SK-N-SH (cell line): Measurements from ENCODE around the gene MEF2C. TPM values are rescaled to one million over a fixed set of nuclear protein-coding genes. Genes with fewer than 3 reads are reported as not detected.

Source experiments
- CTCF ChIA-PET: fragments of 300-600, 350-600 bp; formaldehyde crosslinking; extraction: SDS; loops from one replicate; lab custom pipeline; 2021; lab: Yijun Ruan, JAX
- POLR2A ChIA-PET: fragments of 350-600 bp; sonication (Branson Sonifier 250); formaldehyde crosslinking; extraction: SDS; loops from one replicate; lab custom pipeline; 2020; ENCODE audit warnings: antibody characterized with exemption, inconsistent platforms; lab: Yijun Ruan, JAX
- DNase-seq: peaks from one replicate; pipeline ENCODE4 v3.0.0; 2012
- H2AFZ ChIP-seq: fragments of 200-600 bp; sonication (generic); 2 replicates; pipeline ENCODE4 v1.8.1; 2016; ENCODE audit warnings: antibody characterized with exemption, mild to moderate bottlenecking, low read depth
- H3F3A ChIP-seq: fragments of 200-600 bp; sonication (generic); replicated peaks from 2 replicates; pipeline ENCODE3; 2016; ENCODE audit warnings: antibody characterized with exemption, mild to moderate bottlenecking; ENCODE audit not compliant: insufficient read depth
- H3K27ac ChIP-seq, 2 experiments: fragments of 200-500 bp in 1 of 2; fragments of 200-600 bp in 1 of 2; sonication (Bioruptor generic) in 1 of 2; sonication (generic), shearing (Covaris generic) in 1 of 2; 2 replicates each; pipeline versions ENCODE4 v1.5.1 to v1.6.1; 2014 to 2016; ENCODE audit warnings: low read depth in 2 of 2, inconsistent platforms in 1 of 2, low read length in 1 of 2, mild to moderate bottlenecking in 1 of 2, mixed read lengths in 1 of 2
- H3K27me3 ChIP-seq: fragments of 200-600 bp; sonication (generic), shearing (Covaris generic); 2 replicates; pipeline ENCODE4 v1.6.1; 2016; ENCODE audit warnings: mixed run types; ENCODE audit not compliant: insufficient read depth
- H3K36me3 ChIP-seq, 2 experiments: fragments of 200-500 bp in 1 of 2; fragments of 200-600 bp in 1 of 2; sonication (Bioruptor generic) in 1 of 2; sonication (generic) in 1 of 2; replicated peaks in 1 of 2; 2 replicates each; pipeline versions ENCODE3 to v1.5.1; 2014 to 2016; ENCODE audit warnings: low read length in 1 of 2, mild to moderate bottlenecking in 1 of 2; ENCODE audit not compliant: insufficient read depth in 2 of 2, control insufficient read depth in 1 of 2
- H3K4me1 ChIP-seq, 2 experiments: fragments of 200-500 bp in 1 of 2; fragments of 200-600 bp in 1 of 2; sonication (Bioruptor generic) in 1 of 2; sonication (generic), shearing (Covaris generic) in 1 of 2; 2 replicates each; pipeline versions ENCODE4 v1.5.1 to v1.6.1; 2014 to 2016; ENCODE audit warnings: low read depth in 1 of 2, low read length in 1 of 2, mixed run types in 1 of 2; ENCODE audit not compliant: insufficient read depth in 2 of 2, control insufficient read depth in 1 of 2
- H3K4me2 ChIP-seq: fragments of 200-600 bp; sonication (generic), shearing (Covaris generic); 2 replicates; pipeline ENCODE4 v1.6.1; 2017; ENCODE audit warnings: mixed run types
- H3K4me3 ChIP-seq, 2 experiments: fragments of 200-500 bp in 1 of 2; fragments of 200-600 bp in 1 of 2; sonication (Bioruptor generic) in 1 of 2; sonication (generic), shearing (Covaris generic) in 1 of 2; 2 replicates each; pipeline versions ENCODE4 v1.5.1 to v1.8.1; 2014 to 2016; ENCODE audit warnings: low read depth in 2 of 2, inconsistent platforms in 1 of 2, low read length in 1 of 2, mild to moderate bottlenecking in 1 of 2, mixed read lengths in 1 of 2, moderate library complexity in 1 of 2
- H3K79me2 ChIP-seq: fragments of 200-600 bp; sonication (generic); 2 replicates; pipeline ENCODE4 v1.8.1; 2017; ENCODE audit warnings: mild to moderate bottlenecking; ENCODE audit not compliant: insufficient read depth
- H3K9ac ChIP-seq: fragments of 200-600 bp; sonication (generic); 2 replicates; pipeline ENCODE4 v1.6.1; 2017; ENCODE audit warnings: mixed run types
- H3K9me2 ChIP-seq: fragments of 200-600 bp; sonication (generic); 2 replicates; pipeline ENCODE4 v1.6.1; 2017; ENCODE audit warnings: mixed run types
- H3K9me3 ChIP-seq: fragments of 200-600 bp; sonication (generic); 2 replicates; pipeline ENCODE4 v1.6.1; 2017; ENCODE audit warnings: mixed run types, mild to moderate bottlenecking, moderate library complexity
- H4K20me1 ChIP-seq: fragments of 200-600 bp; sonication (generic); 2 replicates; pipeline ENCODE4 v1.6.1; 2017; ENCODE audit warnings: mild to moderate bottlenecking, mixed run types; ENCODE audit not compliant: insufficient read depth
- ELF1 ChIP-seq: IDR thresholded peaks from 2 replicates; pipeline ENCODE4 v1.4.0; 2012
- EP300 ChIP-seq, 2 experiments: IDR thresholded peaks; 2 replicates each; pipeline versions ENCODE4 v1.4.0 to v1.6.1; 2012; ENCODE audit warnings: borderline replicate concordance in 1 of 2, low read depth in 1 of 2, low read length in 1 of 2
- EZH2phosphoT487 ChIP-seq: fragments of 200-600 bp; sonication (generic); IDR thresholded peaks from 2 replicates; pipeline ENCODE4 v1.6.1; 2017; ENCODE audit warnings: low read depth, mixed run types, mild to moderate bottlenecking, antibody characterized with exemption, moderate library complexity, borderline replicate concordance
- FOSL2 ChIP-seq: IDR thresholded peaks from 2 replicates; pipeline ENCODE4 v1.4.0; 2012; ENCODE audit warnings: low read depth, mild to moderate bottlenecking, moderate library complexity, borderline replicate concordance
- FOXJ3 ChIP-seq: sonication (generic); formaldehyde crosslinking; IDR thresholded peaks from 2 replicates; pipeline ENCODE4 v1.5.1; 2020; ENCODE audit warnings: mild to moderate bottlenecking, missing genetic modification reagents
- GABPA ChIP-seq: IDR thresholded peaks from 2 replicates; pipeline ENCODE4 v1.4.0; 2012; ENCODE audit warnings: low read depth, mild to moderate bottlenecking
- GATA2 ChIP-seq: sonication (generic); formaldehyde crosslinking; IDR thresholded peaks from 2 replicates; pipeline ENCODE4 v1.5.0; 2020; ENCODE audit warnings: mild to moderate bottlenecking, missing genetic modification reagents
- JUND ChIP-seq: IDR thresholded peaks from 2 replicates; pipeline ENCODE4 v1.4.0; 2012
- RAD21 ChIP-seq: IDR thresholded peaks from 2 replicates; pipeline ENCODE4 v1.6.1; 2012; ENCODE audit warnings: mild to moderate bottlenecking, low read length
- RXRA ChIP-seq: IDR thresholded peaks from 2 replicates; pipeline ENCODE4 v1.4.0; 2012; ENCODE audit warnings: low read depth, mild to moderate bottlenecking, borderline replicate concordance
- SIN3A ChIP-seq: IDR thresholded peaks from 2 replicates; pipeline ENCODE4 v1.6.1; 2012; ENCODE audit warnings: low read depth, mild to moderate bottlenecking, low read length, moderate library complexity, borderline replicate concordance
- SMC3 ChIP-seq: IDR thresholded peaks from 2 replicates; pipeline ENCODE4 v1.6.1; 2012; ENCODE audit warnings: low read depth, low read length, improper control_type of control experiment
- TEAD4 ChIP-seq: IDR thresholded peaks from 2 replicates; pipeline ENCODE4 v1.4.0; 2012; ENCODE audit warnings: mild to moderate bottlenecking, borderline replicate concordance; ENCODE audit not compliant: insufficient read depth
- YY1 ChIP-seq: IDR thresholded peaks from 2 replicates; pipeline ENCODE4 v1.4.0; 2012; ENCODE audit warnings: low read depth, mild to moderate bottlenecking
- WGBS: methylation state at CpG from one replicate; pipeline ENCODE4 v1.1.6; 2017; ENCODE audit warnings: low lambda C conversion rate; 5-methylcytosine and 5-hydroxymethylcytosine counted together
- polyA plus RNA-seq, 3 experiments: library from polyadenylated mRNA; depleted of rRNA; stranded (reverse); fragments of >200 nt; gene quantifications; 2 replicates each; pipeline ENCODE4 v1.2.3, GENCODE V29; 2012
- TF ChIP-seq, protein P1 (sequence below): fragments of 200-600 bp; sonication (generic); IDR thresholded peaks from 2 replicates; pipeline ENCODE4 v1.6.1; 2017; ENCODE audit warnings: antibody characterized with exemption, mild to moderate bottlenecking, moderate library complexity
- TF ChIP-seq, protein P2 (sequence below): fragments of 150-350 bp; IDR thresholded peaks from 2 replicates; pipeline ENCODE4 v1.6.1; 2017; ENCODE audit warnings: antibody characterized with exemption, low read length, low read depth, borderline replicate concordance
- TF ChIP-seq, protein P3 (sequence below): IDR thresholded peaks from 2 replicates; pipeline ENCODE4 v1.4.0; 2012; ENCODE audit warnings: low read depth
- TF ChIP-seq, protein P4 (sequence below): IDR thresholded peaks from 2 replicates; pipeline ENCODE4 v1.6.1; 2012; ENCODE audit warnings: mild to moderate bottlenecking, low read depth, low read length, moderate library complexity
- TF ChIP-seq, protein P5 (sequence below): fragments of 150-350 bp; IDR thresholded peaks from 2 replicates; pipeline ENCODE4 v1.6.1; 2016; ENCODE audit warnings: mild to moderate bottlenecking, low read depth, low read length
- TF ChIP-seq, protein P6 (sequence below): IDR thresholded peaks from 2 replicates; pipeline ENCODE4 v1.4.0; 2012; ENCODE audit warnings: low read depth, borderline replicate concordance

MEF2C gene
- polyA plus RNA-seq, 1 of the 3 experiments (the other 2 are of a cell fraction): 1.2 TPM

DNA sequence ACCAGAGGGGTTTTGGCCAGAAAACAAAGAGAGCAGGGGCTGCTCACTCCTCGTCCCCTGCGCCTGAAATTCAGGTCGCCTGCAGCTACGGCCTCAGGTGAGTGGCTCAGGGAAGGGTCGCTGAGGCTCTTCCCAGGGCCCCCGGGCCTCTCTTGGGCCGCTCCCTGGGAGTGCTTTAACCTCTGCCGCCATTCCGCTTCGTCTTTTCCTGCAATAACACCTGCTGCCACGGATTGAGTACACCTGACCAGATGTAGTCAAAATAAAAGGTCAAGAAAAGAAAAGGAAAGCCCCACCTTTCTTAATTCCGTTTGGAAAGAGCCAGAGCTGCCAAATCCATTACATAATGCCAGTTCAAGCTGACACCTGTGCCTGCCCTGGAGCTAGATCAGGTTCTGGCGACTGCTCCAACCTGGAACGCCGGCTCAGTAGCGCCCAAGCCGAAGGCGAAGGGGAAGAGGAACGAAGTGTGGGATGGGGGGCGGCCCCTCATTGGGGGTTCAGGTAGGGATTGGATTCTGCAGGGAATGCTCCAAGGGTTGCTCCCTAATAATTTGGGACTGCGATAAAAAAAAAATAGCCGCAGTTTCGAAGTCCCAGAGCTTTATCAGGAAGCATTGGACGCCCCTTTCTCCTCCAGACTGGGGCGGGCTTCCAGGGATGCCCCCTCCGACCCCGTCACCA is 193.9 kb downstream of the MEF2C start:
- CTCF ChIA-PET: interaction anchor here (1.0 to 5.9 kb wide), 10 partner anchors 8 to 1744 kb away, joined by 3 to 83 read pairs (median 7); no protein-coding TSS in a partner anchor
- Histone ChIP-seq H3K9ac (no peak overlapping the region), H2AFZ (no peak overlapping the region), H3K27me3 (peaks cover 96% of the 10 kb centered on the region), H3K9me3 (no peaks in the 10 kb centered on the region), H3K9me2 (no peaks in the 10 kb centered on the region), H3K4me1 (peaks cover 5 to 14% of the 10 kb centered on the region in 2 experiments; a peak in 1 of 4 replicates), H3K4me3 (no peak overlapping the region), H3K36me3 (no peaks in the 10 kb centered on the region), H3K27ac (no peak overlapping the region), H3F3A (no peaks in the 10 kb centered on the region), H3K79me2 (no peaks in the 10 kb centered on the region), H4K20me1 (no peaks in the 10 kb centered on the region), H3K4me2 (no peak overlapping the region)
- 23% methylated on average over 18 of the region's 27 CpGs for WGBS
- POLR2A ChIA-PET: no interaction called here
- TF ChIP-seq, protein P1, sequence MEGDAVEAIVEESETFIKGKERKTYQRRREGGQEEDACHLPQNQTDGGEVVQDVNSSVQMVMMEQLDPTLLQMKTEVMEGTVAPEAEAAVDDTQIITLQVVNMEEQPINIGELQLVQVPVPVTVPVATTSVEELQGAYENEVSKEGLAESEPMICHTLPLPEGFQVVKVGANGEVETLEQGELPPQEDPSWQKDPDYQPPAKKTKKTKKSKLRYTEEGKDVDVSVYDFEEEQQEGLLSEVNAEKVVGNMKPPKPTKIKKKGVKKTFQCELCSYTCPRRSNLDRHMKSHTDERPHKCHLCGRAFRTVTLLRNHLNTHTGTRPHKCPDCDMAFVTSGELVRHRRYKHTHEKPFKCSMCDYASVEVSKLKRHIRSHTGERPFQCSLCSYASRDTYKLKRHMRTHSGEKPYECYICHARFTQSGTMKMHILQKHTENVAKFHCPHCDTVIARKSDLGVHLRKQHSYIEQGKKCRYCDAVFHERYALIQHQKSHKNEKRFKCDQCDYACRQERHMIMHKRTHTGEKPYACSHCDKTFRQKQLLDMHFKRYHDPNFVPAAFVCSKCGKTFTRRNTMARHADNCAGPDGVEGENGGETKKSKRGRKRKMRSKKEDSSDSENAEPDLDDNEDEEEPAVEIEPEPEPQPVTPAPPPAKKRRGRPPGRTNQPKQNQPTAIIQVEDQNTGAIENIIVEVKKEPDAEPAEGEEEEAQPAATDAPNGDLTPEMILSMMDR: no peak
- TF ChIP-seq RAD21 (no peak), FOXJ3 (CRISPR knock-in tag) (no peak), SIN3A (no peak), EZH2phosphoT487 (no peak), EP300 (IDR thresholded peaks at IDR 0.05; ENCODE audit: borderline replicate concordance in 1 of 2, low read depth in 1 of 2, low read length in 1 of 2) (no peak), SMC3 (no peak), JUND (no peak), ELF1 (no peak), RXRA (no peak), YY1 (no peak), GABPA (no peak), TEAD4 (no peak), FOSL2 (no peak), GATA2 (CRISPR knock-in tag) (no peak)
- TF ChIP-seq, protein P2, sequence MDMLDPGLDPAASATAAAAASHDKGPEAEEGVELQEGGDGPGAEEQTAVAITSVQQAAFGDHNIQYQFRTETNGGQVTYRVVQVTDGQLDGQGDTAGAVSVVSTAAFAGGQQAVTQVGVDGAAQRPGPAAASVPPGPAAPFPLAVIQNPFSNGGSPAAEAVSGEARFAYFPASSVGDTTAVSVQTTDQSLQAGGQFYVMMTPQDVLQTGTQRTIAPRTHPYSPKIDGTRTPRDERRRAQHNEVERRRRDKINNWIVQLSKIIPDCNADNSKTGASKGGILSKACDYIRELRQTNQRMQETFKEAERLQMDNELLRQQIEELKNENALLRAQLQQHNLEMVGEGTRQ: no peak
- TF ChIP-seq, protein P3, sequence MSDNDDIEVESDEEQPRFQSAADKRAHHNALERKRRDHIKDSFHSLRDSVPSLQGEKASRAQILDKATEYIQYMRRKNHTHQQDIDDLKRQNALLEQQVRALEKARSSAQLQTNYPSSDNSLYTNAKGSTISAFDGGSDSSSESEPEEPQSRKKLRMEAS: no peak
- TF ChIP-seq, protein P4, sequence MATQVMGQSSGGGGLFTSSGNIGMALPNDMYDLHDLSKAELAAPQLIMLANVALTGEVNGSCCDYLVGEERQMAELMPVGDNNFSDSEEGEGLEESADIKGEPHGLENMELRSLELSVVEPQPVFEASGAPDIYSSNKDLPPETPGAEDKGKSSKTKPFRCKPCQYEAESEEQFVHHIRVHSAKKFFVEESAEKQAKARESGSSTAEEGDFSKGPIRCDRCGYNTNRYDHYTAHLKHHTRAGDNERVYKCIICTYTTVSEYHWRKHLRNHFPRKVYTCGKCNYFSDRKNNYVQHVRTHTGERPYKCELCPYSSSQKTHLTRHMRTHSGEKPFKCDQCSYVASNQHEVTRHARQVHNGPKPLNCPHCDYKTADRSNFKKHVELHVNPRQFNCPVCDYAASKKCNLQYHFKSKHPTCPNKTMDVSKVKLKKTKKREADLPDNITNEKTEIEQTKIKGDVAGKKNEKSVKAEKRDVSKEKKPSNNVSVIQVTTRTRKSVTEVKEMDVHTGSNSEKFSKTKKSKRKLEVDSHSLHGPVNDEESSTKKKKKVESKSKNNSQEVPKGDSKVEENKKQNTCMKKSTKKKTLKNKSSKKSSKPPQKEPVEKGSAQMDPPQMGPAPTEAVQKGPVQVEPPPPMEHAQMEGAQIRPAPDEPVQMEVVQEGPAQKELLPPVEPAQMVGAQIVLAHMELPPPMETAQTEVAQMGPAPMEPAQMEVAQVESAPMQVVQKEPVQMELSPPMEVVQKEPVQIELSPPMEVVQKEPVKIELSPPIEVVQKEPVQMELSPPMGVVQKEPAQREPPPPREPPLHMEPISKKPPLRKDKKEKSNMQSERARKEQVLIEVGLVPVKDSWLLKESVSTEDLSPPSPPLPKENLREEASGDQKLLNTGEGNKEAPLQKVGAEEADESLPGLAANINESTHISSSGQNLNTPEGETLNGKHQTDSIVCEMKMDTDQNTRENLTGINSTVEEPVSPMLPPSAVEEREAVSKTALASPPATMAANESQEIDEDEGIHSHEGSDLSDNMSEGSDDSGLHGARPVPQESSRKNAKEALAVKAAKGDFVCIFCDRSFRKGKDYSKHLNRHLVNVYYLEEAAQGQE: no peak
- TF ChIP-seq, protein P5, sequence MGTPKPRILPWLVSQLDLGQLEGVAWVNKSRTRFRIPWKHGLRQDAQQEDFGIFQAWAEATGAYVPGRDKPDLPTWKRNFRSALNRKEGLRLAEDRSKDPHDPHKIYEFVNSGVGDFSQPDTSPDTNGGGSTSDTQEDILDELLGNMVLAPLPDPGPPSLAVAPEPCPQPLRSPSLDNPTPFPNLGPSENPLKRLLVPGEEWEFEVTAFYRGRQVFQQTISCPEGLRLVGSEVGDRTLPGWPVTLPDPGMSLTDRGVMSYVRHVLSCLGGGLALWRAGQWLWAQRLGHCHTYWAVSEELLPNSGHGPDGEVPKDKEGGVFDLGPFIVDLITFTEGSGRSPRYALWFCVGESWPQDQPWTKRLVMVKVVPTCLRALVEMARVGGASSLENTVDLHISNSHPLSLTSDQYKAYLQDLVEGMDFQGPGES: no peak
- TF ChIP-seq, protein P6, sequence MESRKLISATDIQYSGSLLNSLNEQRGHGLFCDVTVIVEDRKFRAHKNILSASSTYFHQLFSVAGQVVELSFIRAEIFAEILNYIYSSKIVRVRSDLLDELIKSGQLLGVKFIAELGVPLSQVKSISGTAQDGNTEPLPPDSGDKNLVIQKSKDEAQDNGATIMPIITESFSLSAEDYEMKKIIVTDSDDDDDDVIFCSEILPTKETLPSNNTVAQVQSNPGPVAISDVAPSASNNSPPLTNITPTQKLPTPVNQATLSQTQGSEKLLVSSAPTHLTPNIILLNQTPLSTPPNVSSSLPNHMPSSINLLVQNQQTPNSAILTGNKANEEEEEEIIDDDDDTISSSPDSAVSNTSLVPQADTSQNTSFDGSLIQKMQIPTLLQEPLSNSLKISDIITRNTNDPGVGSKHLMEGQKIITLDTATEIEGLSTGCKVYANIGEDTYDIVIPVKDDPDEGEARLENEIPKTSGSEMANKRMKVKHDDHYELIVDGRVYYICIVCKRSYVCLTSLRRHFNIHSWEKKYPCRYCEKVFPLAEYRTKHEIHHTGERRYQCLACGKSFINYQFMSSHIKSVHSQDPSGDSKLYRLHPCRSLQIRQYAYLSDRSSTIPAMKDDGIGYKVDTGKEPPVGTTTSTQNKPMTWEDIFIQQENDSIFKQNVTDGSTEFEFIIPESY: no peak
- no peak for DNase-seq
